HG03025 (cell line): ENCODE results near the gene PCDHB6.
"Not testable (repeated sequence)": the region's sequence is repeated elsewhere in the genome, so short reads cannot be mapped to it uniquely, and the experiment has no call there.

Experiments
- ATAC-seq: cut with Tn5 transposase; IDR thresholded peaks from one replicate; pipeline ENCODE4 v1.9.1; 2021; ENCODE audit warnings: mild to moderate bottlenecking, moderate library complexity; ENCODE audit not compliant: unreplicated experiment, low FRiP score

The PCDHB6 gene

GRCh38 chr5:141201126-141201525, 51.3 kb downstream of the PCDHB6 start:
- not testable (repeated sequence) for ATAC-seq

GRCh38 chr5:141201646-141202045, 51.8 kb downstream of the PCDHB6 start:
- not testable (repeated sequence) for ATAC-seq
